Activated CD8-positive, alpha-beta memory T cell treated with anti-CD3 and anti-CD28 coated beads for 1 hour (primary cell): ENCODE results near the gene REG4.

Experiments used
- DNase-seq, 2 donors: peaks; one replicate each; pipeline ENCODE4 v3.0.0-alpha.2; 2020; ENCODE audit warnings: low read depth in 1 of 2; ENCODE audit errors: extremely low read depth in 1 of 2

Gene REG4

DNA sequence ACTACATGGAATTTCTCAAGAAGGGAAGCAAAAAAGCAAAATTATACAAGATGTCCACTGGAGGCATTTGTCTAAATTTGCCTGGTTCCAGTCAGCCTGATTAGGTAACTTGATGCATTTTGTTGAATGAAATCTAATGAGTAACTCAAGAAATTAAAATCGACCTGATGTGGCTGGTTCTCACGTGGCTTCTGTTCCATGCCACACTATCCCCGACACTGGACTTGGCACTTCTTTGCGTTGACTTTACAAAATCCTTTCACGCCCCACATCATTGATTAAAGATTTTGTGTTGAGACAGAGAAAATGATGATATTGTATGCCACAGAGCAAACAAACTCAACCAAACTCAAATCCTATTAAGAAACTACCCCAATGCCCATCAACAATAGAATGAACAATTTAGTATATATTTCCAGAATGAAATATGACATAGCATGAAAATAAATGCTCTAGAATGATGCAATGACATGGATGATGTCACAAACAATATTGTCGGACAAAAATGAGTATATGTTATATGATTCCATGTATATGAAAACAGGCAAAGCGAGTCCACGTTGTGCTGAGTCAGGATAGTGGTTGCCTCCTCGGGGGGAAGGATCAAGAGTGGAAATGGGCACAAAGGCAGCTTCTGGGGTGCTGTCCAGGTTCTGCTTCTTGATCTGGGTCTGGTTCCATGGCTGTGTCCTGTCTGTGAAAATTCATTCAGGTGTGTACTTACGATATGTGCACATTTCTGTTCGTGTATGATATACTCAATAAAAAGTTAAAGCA lies 29.6 kb downstream of the REG4 start:
- DNase-seq = no peak

DNA sequence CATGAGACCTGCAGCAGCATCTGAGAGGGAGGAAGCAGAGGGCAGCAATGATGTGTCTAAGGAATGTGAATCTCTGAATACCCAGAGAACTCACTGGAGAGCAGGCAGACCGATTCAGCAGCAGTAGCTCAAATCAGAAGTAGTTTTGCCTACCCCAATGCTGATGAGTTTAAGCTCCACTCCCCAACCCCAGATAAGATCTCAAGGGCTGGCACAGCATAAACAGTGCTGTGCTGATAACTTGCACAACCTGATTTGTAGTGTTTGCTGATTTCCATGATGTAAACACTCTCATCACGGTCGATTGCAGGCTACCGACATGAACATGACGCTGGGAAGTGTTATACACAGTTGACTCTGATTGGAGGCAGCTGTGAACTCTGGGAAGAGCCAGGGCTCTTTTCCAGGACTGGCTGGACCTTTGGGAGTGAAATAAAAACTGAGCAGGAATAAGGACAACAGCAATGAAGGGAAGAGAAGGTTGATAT lies 31.3 kb downstream of the REG4 start:
- no peak for DNase-seq

DNA sequence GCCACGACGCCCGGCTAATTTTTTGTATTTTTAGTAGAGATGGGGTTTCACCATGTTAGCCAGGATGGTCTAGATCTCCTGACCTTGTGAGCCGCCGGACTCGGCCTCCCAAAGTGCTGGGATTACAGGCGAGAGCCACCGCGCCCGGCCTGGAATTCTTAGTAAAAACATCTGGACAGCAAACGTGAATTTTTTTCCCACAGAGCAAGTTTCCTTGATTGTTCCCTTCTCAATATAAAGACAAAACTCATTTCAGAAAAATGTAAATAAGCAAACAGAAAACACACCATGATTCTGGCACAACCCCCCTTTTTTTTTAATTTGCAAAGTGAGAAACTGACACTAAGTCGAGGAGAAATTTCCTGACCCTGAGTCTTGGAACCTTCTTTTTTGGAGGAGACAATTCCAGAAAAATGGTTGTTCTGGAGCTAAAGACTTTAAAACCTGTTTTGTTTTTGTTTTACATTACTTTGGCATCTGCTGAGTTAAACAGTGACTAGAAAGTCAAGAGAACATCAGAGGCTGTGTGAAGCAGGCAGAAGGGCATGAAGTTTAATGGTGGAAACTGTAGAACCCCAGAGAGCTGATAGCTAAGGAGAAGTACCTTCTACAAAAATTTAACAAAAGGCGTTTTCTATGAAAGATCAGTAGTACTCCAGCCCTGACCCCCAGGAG lies 32.2 kb downstream of the REG4 start:
- no peak for DNase-seq

DNA sequence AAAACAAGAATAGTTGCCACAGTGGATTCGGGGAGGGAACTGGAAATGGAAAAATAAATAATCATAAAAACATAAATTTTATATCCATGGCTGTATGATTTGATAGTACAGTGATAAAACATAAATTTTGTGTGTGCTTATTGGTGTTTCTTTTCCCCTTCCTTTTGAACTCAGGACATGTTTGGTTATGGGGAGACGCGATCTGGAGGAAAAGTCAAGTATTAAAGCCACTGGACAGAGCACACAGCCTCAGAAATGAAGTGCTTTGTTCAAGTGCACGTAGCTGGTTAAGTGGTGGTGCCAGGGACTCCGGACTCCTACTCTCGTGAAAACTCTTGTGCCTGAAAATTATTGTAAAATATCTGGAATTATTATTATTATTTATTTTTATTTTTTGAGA lies 32.9 kb downstream of the REG4 start:
- no peak for DNase-seq

DNA sequence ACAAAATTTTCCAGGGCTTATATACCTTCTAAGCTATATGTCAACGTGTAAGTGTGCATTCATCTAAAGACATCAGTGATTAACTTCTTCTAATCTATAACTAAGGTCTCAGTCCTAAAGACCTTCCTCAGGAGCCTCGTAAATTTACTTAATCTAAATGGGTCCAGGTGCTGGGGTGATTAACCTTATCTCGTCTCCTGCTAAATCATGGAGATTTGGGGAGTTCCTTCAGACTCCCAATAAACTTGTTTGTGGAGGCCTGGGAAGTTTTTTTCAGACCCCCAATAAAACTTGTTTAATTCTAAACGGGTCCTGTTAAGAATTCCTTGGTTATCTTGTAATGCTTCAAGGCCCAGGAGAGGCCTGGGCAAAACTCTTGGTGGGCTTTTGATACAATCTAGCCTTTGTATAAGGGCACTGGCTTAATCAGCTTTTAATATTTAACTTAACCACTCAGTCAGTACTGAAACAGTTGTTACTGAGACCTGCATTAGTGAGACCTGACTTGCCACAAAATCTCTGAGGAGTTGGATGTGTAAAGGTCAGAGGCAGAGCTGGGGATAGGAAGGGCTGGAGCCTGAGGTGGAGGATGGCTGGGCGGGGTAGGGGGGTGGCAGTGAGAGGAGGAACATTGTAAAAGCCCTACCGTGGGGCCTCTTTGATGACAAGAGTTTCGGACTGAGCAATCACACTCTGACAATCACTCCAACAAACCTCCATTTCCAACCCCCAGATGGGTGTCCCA lies 36.3 kb downstream of the REG4 start:
- DNase-seq = no peak

DNA sequence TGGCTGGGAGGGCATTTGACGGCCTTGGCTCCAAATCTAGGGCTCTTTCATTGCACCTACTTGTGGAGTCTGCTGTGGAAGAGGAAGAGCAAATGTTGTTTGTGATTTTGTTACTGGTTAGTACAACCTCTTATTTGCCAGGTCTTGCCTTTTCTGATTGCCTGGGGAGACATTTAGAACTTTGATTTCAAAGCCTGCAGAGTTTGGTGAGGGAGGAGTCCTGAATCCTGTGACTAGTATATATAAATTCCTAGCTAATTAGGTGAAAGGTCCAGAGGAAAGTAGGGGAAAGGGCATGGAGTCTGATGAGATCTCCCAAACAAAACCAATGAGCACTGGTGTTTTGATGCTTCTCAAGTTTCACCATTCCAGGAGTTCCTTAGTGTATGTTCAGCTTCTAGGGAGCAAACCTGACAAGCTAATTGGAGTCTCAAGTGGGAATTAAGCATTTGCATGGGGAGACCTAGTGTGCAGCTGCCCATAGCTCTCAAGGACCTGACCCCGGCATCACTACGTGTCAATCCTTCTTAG lies 37.5 kb downstream of the REG4 start:
- no peak for DNase-seq

DNA sequence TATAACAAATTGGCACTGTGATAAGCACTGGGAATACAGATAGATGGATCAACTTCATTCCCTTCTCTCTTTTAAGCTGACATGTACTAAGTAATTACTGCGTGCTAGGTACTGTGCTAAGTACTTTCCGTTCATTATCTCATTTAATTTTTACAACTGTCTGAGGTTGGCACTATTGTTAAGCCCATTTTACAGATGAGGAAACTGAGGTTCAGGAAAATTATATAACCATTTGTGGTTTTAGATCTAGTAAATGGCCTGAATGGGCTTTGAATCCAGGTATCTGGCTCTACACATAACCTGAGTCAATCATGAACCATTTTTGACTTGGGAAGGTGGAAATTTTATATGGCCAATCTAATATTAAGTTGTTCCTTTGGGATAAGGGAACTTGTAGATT lies 39.0 kb downstream of the REG4 start:
- DNase-seq = no peak

DNA sequence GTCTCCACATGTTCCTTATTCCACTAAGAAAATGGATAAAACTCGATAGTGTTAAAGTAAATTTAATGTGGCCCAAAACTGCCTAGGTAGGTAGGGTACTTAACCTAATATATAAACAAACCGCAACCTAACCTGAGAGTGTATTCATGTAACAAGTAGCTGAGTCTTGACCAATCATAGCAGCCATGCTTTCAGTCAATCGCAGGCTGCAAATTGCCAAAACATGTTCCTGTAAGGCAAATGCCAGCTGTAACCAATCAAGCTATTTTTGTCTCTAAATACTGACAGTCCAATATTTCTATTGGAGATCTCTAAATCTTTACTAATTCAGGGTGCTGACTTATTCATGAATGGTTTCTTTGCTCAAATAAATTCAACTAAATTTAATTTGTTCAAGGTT lies 39.5 kb downstream of the REG4 start:
- no peak for DNase-seq

DNA sequence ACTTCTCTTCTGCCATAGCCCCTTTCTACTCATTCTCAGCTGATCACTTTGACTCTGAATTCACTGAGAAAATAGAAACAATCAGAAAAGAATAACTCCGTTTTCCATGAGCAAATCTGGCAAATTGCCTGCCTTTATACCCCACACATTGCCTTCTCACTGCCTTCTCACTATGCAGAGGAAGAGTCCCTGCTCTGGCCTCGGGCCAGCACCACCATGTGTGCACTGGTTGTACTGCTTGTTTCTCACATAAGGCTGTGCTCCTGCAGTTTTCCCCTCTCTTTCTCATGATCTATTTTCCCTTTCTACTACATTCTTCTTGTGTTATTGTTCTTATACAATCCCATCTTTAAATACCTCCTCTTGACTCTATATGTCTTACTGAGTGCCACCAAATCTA lies 40.2 kb downstream of the REG4 start:
- no peak for DNase-seq

DNA sequence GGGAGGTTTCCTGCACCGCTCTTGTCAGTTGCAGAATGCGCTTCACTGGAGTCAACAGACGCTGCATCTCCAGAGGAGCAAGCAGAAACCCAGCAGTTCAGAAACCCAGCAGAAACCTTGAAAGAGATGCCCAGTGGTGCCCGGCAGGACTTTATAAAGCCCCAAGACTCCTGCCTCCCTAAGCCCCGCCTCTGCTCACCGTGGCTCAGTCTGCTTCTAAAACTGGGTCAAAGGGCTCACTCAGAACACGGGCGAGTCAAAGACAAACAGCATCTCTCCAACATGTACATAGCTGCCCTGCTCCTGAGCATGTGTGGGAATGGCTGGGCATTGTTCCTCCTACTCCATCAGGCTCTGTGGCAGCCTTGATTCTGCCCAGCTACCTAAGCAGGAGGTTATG lies 42.5 kb downstream of the REG4 start, which contains the start of gene HMGCS2:
Gene HMGCS2, minus strand, starts transcription at position 128 of the 400 bp plus-strand sequence. Its CDS starts 61 bp downstream, at position 67.
- no peak for DNase-seq

DNA sequence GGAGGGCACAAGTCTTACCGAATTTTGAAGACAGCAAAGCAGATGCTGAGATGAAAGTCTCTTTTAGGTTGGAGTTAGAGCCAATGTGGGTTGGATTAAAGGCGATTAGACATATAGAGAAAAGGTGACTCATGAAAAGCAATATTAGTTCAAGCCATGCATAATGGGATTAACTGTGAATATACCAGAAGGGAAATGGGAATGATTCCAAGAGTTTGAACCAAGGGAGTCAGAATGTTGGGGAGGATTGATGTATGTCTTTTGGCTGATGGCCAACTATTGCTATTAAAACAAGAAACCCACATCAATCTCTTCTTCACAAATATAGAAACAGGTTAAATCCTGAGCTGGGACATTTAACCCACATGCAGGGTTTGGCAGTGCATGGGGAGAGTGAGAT lies 43.8 kb downstream of the REG4 start:
- no peak for DNase-seq

DNA sequence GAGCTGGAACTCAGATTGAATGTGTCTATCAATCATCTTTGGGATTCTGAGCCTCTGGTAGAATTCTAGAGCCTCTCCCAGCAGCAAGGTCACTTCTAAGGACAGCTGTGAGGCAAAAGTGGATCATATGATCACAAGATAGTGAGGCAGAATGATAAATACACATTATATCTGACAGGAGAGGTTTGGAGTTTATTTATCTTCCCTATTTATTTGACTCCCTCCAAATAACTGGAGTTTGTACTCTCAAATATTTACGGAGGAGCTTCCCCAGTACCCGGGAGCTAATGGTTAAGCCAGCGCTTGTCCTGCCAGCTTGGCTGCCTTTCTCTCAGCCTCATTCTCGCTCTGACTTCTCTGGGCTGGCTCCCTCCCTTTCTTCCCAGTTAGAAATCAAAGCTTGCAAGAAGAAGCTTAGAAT lies 44.9 kb downstream of the REG4 start:
- DNase-seq = no peak

DNA sequence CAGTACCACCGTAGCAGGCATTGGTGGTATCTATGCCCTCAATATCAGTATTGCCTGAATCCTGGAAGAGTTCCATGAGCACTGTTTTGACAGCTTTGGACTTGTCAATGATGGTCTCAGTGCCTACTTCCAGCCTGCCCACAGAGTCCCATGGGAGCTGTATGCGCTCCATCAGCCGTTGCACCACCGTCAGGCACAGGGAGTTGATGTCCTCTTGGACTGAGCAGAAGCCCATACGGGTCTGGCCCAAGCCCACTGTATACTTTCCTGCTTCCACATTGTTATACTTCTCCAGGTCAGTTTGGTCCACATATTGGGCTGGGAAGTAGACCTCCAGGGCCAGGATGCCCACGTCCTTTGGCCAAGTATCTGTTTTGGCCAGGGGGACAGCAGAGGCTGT lies 47.0 kb downstream of the REG4 start:
- DNase-seq = no peak

DNA sequence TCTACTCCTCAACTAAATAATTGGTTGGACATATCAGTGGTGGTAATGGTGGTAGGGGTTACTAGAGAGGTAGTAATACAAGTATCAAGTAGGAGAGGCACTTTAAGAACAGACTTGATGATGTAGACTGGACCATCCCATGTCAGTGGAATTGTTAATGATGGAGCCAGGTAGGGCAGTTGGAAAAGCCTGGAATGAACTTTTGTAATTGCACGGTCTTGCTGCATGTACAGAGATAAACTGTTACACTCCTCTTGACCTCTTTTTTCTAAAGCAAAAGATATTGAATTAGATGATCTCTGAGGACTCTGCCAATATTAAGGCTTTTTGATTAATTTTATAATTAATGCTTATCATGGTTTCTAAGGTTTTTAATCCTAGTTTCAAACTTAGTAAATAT lies 48.3 kb downstream of the REG4 start:
- DNase-seq = no peak

DNA sequence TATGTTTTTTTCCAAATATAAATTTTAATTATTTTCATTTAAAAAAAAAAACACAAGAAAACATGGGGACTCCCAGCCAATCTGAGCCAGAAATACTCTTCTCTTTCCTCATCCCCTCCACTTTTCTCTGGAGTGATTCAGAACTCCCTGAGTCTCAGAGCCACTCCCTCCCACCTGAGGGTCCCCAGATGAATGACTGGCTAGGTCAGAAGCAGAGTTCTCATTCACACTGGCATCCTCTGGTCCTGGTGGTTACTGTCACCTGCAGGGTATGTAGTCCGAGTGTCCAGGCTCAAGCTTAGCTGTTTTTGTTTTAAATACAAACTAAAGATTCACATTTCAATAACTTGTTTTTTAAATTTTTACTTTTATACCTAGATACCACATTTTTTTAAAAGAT lies 48.9 kb downstream of the REG4 start:
- DNase-seq = no peak

DNA sequence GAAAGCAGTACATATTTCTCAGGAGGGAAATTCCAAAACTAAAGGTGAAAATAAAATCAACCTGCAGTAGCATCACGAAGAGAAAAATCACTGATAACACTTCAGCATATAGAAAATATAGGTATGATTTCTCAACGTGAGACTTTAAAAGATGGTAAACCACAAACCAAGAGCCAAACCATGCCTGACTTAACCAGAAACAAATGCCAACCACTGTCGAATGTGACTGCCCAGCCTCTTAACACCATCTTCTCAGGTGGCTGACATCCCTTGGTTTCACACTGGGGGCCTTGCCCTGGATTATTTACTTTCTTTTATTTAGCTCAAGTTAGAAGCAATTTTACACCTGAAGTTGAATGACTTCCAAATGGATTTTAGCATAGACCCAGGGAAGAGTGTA lies 52.7 kb downstream of the REG4 start:
- no peak for DNase-seq

DNA sequence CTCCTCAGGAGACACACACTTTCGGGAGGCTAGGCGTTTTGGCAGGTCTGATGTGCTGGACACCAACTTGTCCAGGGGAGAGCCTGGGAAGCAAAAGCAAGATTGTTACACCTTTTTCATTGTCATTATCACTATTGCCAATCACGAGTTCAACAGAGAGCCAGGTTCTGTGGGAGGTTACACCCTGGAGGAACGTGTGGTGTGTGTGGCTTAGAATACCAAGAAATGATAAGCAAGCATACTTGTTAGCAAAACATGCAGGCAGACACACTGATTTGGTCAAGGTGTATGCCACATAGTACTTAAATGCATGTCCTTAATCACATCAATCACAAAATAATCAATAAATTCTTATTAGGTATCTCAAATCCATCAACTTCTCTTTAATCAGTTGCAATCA lies 58.7 kb downstream of the REG4 start:
- DNase-seq = no peak

DNA sequence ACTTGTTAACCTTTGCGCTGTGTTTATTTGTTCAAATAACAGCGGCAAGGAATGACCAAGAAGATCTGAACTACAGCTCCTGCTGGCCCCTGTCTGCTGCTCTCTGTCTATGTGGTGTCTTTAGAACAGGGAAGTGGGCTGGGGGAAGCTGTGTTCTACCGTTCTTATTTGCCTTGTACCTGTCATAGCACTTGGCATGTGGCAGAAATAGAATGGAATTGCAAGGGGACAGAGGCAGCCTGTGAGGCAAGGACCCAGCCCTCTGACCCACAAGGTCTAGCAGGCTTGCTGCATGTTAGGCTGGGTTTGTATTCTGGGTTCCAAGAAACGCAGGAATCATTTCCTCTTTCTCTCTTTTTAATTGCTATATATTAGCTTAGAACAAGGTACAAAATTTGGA lies 63.2 kb downstream of the REG4 start:
- no peak for DNase-seq

DNA sequence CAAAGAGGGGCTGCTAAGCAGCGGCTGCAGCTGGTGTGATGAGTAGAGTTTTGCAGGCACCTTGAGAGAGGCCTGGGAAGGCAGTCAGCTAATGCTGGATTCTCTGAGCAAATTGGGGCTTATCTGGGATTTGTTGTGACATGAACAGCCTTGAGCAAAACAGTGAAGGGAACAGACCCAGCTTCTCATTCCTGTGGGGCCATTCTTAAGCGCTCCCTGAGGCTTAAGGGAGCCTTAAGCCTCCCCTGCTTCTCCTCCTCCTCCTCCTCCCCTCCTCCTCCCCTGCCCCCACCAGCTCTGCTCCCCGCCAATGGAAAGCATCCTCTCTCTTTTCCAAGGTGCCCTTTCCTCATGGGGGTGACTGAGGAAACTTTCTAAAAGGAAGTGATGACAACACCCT lies 63.8 kb downstream of the REG4 start:
- DNase-seq = no peak

DNA sequence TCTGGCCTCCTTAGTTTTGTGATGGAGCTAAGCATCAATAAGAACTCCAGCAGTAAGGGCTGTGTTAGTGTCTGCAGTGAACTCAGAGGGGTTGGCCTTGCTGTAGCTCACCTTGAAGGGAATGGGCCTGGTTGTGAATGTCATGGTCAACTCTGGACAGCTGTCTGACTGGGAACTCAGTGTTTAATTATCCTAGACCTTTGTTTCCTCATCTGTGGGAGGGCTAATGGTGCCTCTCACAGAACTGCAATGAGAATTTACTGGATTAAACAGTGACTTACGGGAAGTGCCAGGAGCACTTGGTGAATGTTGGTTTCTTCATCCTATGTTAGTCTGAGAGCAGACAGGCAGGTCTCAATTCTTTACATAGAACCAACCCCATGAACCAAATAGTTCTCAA lies 66.2 kb downstream of the REG4 start:
- no peak for DNase-seq

DNA sequence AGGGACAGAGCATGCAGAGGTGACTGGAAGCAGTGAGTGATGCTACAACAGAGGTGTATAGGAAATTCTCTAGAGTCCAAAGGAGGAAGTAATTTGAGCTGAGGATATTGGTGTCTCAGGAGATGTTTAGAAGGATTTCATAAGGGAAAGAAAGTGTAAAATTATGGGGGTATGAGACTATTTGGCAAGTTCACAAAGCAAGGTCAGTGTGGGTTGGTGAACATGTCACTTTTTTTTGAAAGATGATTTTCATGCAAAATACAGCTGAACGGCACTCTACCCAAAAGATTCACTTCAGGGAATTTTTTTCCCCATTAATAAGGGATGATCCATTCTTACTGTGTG lies 66.7 kb downstream of the REG4 start:
- no peak for DNase-seq
